Loucy (cell line): ENCODE results near the gene SLC30A2.

ENCODE experiments used
- H2AFZ ChIP-seq: fragments of 200-600 bp; sonication (generic); 2 replicates; pipeline ENCODE4 v1.6.0; 2016; ENCODE audit warnings: antibody characterized with exemption, mild to moderate bottlenecking, low read length, moderate library complexity
- H3F3A ChIP-seq: fragments of 200-600 bp; 2 replicates; pipeline ENCODE4 v1.6.0; 2016; ENCODE audit warnings: antibody characterized with exemption, low read depth, mild to moderate bottlenecking
- H3K27me3 ChIP-seq: fragments of 200-600 bp; sonication (generic); 2 replicates; pipeline ENCODE4 v1.6.1; 2014; ENCODE audit warnings: low read length, mild to moderate bottlenecking; ENCODE audit not compliant: insufficient read depth, poor library complexity, severe bottlenecking
- H3K36me3 ChIP-seq: fragments of 200-600 bp; sonication (generic); 2 replicates; pipeline ENCODE4 v1.6.1; 2016; ENCODE audit warnings: low read length; ENCODE audit not compliant: insufficient read depth
- H3K4me1 ChIP-seq: fragments of 200-600 bp; sonication (generic); 2 replicates; pipeline ENCODE4 v1.5.1; 2014; ENCODE audit warnings: low read length, mild to moderate bottlenecking; ENCODE audit not compliant: insufficient read depth, poor library complexity, severe bottlenecking
- H3K4me2 ChIP-seq: fragments of 200-600 bp; sonication (generic); 2 replicates; pipeline ENCODE4 v1.6.0; 2014; ENCODE audit warnings: antibody characterized with exemption, low read length, low read depth, mild to moderate bottlenecking; ENCODE audit not compliant: poor library complexity, severe bottlenecking
- H3K4me3 ChIP-seq: fragments of 200-600 bp; sonication (generic); 2 replicates; pipeline ENCODE4 v1.5.1; 2014; ENCODE audit warnings: low read length, mild to moderate bottlenecking, mixed read lengths; ENCODE audit not compliant: poor library complexity, severe bottlenecking
- H3K79me2 ChIP-seq: fragments of 200-600 bp; sonication (generic); 2 replicates; pipeline ENCODE4 v1.6.1; 2014; ENCODE audit warnings: low read length; ENCODE audit not compliant: insufficient read depth
- H3K9ac ChIP-seq: fragments of 200-600 bp; sonication (generic); 2 replicates; pipeline ENCODE4 v1.6.0; 2014; ENCODE audit warnings: mild to moderate bottlenecking, low read depth, low read length, moderate library complexity; ENCODE audit not compliant: poor library complexity, severe bottlenecking
- H3K9me2 ChIP-seq: fragments of 200-600 bp; sonication (generic); replicated peaks from 2 replicates; pipeline ENCODE4 v1.6.1; 2016; ENCODE audit warnings: low read depth, low read length, mixed read lengths
- H3K9me3 ChIP-seq: fragments of 200-600 bp; sonication (generic); 2 replicates; pipeline ENCODE4 v1.6.1; 2014; ENCODE audit warnings: mild to moderate bottlenecking, antibody characterized with exemption, low read length, low read depth; ENCODE audit not compliant: insufficient read depth
- H4K20me1 ChIP-seq: fragments of 200-600 bp; sonication (generic); 2 replicates; pipeline ENCODE4 v1.6.0; 2014; ENCODE audit warnings: antibody characterized with exemption, low read length, mild to moderate bottlenecking; ENCODE audit not compliant: insufficient read depth, poor library complexity, severe bottlenecking
- EZH2phosphoT487 ChIP-seq: fragments of 200-600 bp; IDR thresholded peaks from 2 replicates; pipeline ENCODE4 v1.6.1; 2018; ENCODE audit warnings: antibody characterized with exemption, mild to moderate bottlenecking, moderate library complexity, borderline replicate concordance
- TF ChIP-seq, protein P1 (sequence below): fragments of 200-600 bp; sonication (generic); conservative IDR thresholded peaks from 2 replicates; pipeline ENCODE4 v1.5.1; 2014; ENCODE audit warnings: mild to moderate bottlenecking, antibody characterized with exemption, low read length

The SLC30A2 gene

DNA sequence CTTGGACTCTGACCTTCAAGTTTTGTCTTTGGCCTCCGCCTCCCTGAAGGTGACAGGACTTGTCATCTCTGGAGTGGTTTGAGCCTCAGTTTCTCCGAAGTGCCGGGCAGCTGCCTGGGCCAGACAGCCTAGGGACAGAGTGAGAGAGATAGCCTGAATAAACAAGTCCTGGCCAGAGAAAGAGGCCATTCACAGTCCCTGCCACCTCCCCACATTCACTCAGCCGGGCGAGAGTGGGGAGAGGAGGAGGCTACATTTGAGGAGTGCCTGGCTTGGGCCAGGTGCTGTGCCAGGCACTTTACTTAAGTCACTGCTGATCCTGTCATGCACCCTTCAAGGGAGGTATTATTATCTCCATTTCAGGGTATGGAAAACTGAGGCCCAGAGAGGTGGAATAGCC, 20.9 kb downstream of the SLC30A2 start:
- no peaks in the 10 kb centered on the region for H3K36me3 ChIP-seq
- no peaks in the 10 kb centered on the region for H3F3A ChIP-seq
- no peak overlapping the region for H3K4me2 ChIP-seq
- H3K9ac ChIP-seq, result no peak overlapping the region
- H3K79me2 ChIP-seq, result no peaks in the 10 kb centered on the region
- no peak overlapping the region for H3K4me3 ChIP-seq
- no peaks in the 10 kb centered on the region for H3K27me3 ChIP-seq
- no peak overlapping the region for H2AFZ ChIP-seq
- H4K20me1 ChIP-seq, result no peaks in the 10 kb centered on the region
- H3K9me2 ChIP-seq, result no peaks in the 10 kb centered on the region
- no peaks in the 10 kb centered on the region for H3K9me3 ChIP-seq
- H3K4me1 ChIP-seq, result peaks cover 23% of the 10 kb centered on the region
- TF ChIP-seq, protein P1, sequence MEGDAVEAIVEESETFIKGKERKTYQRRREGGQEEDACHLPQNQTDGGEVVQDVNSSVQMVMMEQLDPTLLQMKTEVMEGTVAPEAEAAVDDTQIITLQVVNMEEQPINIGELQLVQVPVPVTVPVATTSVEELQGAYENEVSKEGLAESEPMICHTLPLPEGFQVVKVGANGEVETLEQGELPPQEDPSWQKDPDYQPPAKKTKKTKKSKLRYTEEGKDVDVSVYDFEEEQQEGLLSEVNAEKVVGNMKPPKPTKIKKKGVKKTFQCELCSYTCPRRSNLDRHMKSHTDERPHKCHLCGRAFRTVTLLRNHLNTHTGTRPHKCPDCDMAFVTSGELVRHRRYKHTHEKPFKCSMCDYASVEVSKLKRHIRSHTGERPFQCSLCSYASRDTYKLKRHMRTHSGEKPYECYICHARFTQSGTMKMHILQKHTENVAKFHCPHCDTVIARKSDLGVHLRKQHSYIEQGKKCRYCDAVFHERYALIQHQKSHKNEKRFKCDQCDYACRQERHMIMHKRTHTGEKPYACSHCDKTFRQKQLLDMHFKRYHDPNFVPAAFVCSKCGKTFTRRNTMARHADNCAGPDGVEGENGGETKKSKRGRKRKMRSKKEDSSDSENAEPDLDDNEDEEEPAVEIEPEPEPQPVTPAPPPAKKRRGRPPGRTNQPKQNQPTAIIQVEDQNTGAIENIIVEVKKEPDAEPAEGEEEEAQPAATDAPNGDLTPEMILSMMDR, result no peak
- no peak for TF ChIP-seq EZH2phosphoT487

DNA sequence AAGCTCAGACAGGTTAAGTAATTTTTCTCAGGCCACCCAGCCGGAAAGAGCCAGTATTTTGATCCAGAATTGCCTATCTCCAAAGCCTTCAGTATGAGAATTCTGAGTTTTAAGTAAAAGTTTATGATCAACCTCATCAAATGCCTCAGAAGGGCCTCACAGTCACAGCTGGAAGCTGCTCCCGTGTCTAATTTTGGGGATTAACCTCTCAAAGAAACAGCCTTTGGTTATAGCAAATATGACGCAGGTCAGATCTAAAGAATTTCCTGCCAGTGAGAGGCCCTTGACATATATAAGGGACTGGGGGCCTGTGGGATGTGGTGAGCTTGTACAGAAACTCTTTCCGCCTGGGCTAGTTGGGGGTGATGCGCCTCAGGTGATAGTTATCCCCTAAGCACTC, 22.1 kb downstream of the SLC30A2 start:
- no peak overlapping the region for H3K9ac ChIP-seq
- no peak overlapping the region for H3K4me3 ChIP-seq
- no peaks in the 10 kb centered on the region for H3K9me3 ChIP-seq
- no peaks in the 10 kb centered on the region for H3K79me2 ChIP-seq
- H3K36me3 ChIP-seq, result no peaks in the 10 kb centered on the region
- no peaks in the 10 kb centered on the region for H3K9me2 ChIP-seq
- no peaks in the 10 kb centered on the region for H4K20me1 ChIP-seq
- H3K4me2 ChIP-seq, result no peak overlapping the region
- H3K4me1 ChIP-seq, result peaks cover 30% of the 10 kb centered on the region
- H2AFZ ChIP-seq, result no peak overlapping the region
- no peaks in the 10 kb centered on the region for H3F3A ChIP-seq
- TF ChIP-seq, protein P1, result no peak
- no peak for TF ChIP-seq EZH2phosphoT487
- no peaks in the 10 kb centered on the region for H3K27me3 ChIP-seq

DNA sequence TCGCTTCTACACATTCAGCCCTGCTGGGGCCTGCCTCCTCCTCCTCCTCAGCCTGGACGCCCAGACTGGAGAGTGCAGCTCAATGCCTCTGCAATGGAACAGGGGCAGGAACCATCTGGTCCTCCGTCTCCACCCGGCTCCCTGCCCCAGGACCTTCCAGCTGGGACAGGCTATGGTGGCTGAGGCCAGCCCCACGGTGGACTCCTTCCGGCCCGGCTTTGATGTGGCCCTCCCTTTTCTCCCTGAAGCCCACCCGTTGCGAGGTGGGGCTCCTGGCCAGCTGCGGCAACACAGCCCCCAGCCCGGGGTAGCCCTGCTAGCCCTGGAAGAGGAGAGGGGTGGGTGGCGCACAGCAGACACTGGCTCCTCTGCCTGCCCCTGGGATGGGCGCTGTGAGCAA, 22.9 kb downstream of the SLC30A2 start:
- Histone ChIP-seq H3F3A (no peaks in the 10 kb centered on the region), H3K27me3 (no peaks in the 10 kb centered on the region), H3K4me3 (no peak overlapping the region), H3K4me2 (no peak overlapping the region), H2AFZ (no peak overlapping the region), H4K20me1 (no peaks in the 10 kb centered on the region), H3K9ac (no peak overlapping the region), H3K9me2 (no peaks in the 10 kb centered on the region), H3K9me3 (no peaks in the 10 kb centered on the region), H3K4me1 (peaks cover 22% of the 10 kb centered on the region), H3K36me3 (no peaks in the 10 kb centered on the region), H3K79me2 (no peaks in the 10 kb centered on the region)
- TF ChIP-seq, protein P1, result no peak
- TF ChIP-seq EZH2phosphoT487, result no peak
